Measurements from ENCODE around the gene YY1. TPM values are rescaled to one million over a fixed set of nuclear protein-coding genes. Genes with fewer than 3 reads are reported as not detected.

Gene YY1
- polyA plus RNA-seq (2011; rRNA removed): 15.7 and 25.8 TPM in 2 replicates
- 16.6 and 17.7 TPM in 2 replicates for polyA minus RNA-seq (2011; rRNA and poly(A)+ RNA removed)

GRCh38 chr14:100238419-100239210, at the start of gene YY1:
YY1 (plus strand) TSS chr14:100239144; CDS start chr14:100239245, 101 bp downstream.
- DNase-seq (ENCODE audit: low read depth): peak; percentile 81
- Histone ChIP-seq H3K4me3 (ENCODE audit: low read depth, low read length) (peak within 1 kb of the TSS; percentile 100), H3K36me3 (ENCODE audit: control insufficient read depth, insufficient read depth, low read length) (no peaks in the 10 kb centered on the region), H3K27me3 (ENCODE audit: control insufficient read depth, insufficient read depth, low read length) (no peaks in the 10 kb centered on the region)
- ChIA-PET CTCF (interaction anchor here (0.8 kb wide), 1 partner anchor 47 kb away, joined by 3 read pairs; no protein-coding TSS in a partner anchor), POLR2A (no interaction called here)
- no peak for TF ChIP-seq CTCF (IDR thresholded peaks at IDR 0.05; ENCODE audit: insufficient read depth, low read depth, low read length)

GRCh38 chr14:100190126-100190525, 48.8 kb upstream of the YY1 start:
- DNase-seq (ENCODE audit: low read depth): no peak
- Histone ChIP-seq H3K36me3 (ENCODE audit: control insufficient read depth, insufficient read depth, low read length) (no peaks in the 10 kb centered on the region), H3K4me3 (ENCODE audit: low read depth, low read length) (no peak overlapping the region), H3K27me3 (ENCODE audit: control insufficient read depth, insufficient read depth, low read length) (no peaks in the 10 kb centered on the region)
- POLR2A ChIA-PET: no interaction called here
- CTCF ChIA-PET: interaction anchor here (0.6 kb wide), 1 partner anchor 424 kb away, joined by 3 read pairs; no protein-coding TSS in a partner anchor
- no peak for TF ChIP-seq CTCF (IDR thresholded peaks at IDR 0.05; ENCODE audit: insufficient read depth, low read depth, low read length)

GRCh38 chr14:100191584-100192249, 47.2 kb upstream of the YY1 start:
- ChIA-PET CTCF (interaction anchor here (1.1 to 4.5 kb wide), 11 partner anchors 11 to 210 kb away, joined by 3 to 43 read pairs (median 4); no protein-coding TSS in a partner anchor), POLR2A (no interaction called here)
- DNase-seq (ENCODE audit: low read depth): no peak
- no peak overlapping the region for H3K4me3 ChIP-seq (ENCODE audit: low read depth, low read length)
- no peaks in the 10 kb centered on the region for H3K36me3 ChIP-seq (ENCODE audit: control insufficient read depth, insufficient read depth, low read length)
- TF ChIP-seq CTCF (IDR thresholded peaks at IDR 0.05; ENCODE audit: insufficient read depth, low read depth, low read length): no peak
- no peaks in the 10 kb centered on the region for H3K27me3 ChIP-seq (ENCODE audit: control insufficient read depth, insufficient read depth, low read length)

GRCh38 chr14:100192250-100192671, 46.7 kb upstream of the YY1 start:
- ChIA-PET POLR2A (no interaction called here), CTCF (interaction anchor here (0.7 to 4.5 kb wide), 16 partner anchors 11 to 210 kb away, joined by 3 to 43 read pairs (median 4); no protein-coding TSS in a partner anchor)
- Histone ChIP-seq H3K4me3 (ENCODE audit: low read depth, low read length) (peak overlapping the region; percentile 36), H3K27me3 (ENCODE audit: control insufficient read depth, insufficient read depth, low read length) (no peaks in the 10 kb centered on the region), H3K36me3 (ENCODE audit: control insufficient read depth, insufficient read depth, low read length) (no peaks in the 10 kb centered on the region)
- no peak for TF ChIP-seq CTCF (IDR thresholded peaks at IDR 0.05; ENCODE audit: insufficient read depth, low read depth, low read length)
- no peak for DNase-seq (ENCODE audit: low read depth)
